ENCODE results near the gene CCDC188.

Gene CCDC188

GRCh38 chr22:20133930-20134549 lies 16.8 kb downstream of the CCDC188 start:
- Histone ChIP-seq H3K9me2 (ENCODE audit: low read depth, low read length) (no peaks in the 10 kb centered on the region), H3K36me3 (ENCODE audit: insufficient read depth, low read length) (no peaks in the 10 kb centered on the region), H3K79me2 (ENCODE audit: insufficient read depth, low read length) (no peaks in the 10 kb centered on the region), H3K9me3 (ENCODE audit: low read length) (no peaks in the 10 kb centered on the region), H4K20me1 (ENCODE audit: insufficient read depth, low read length) (no peaks in the 10 kb centered on the region), H3K4me3 (ENCODE audit: low read depth, low read length, poor library complexity, severe bottlenecking) (no peak overlapping the region), H3F3A (ENCODE audit: insufficient read depth, low read length) (no peaks in the 10 kb centered on the region), H3K27me3 (ENCODE audit: insufficient read depth, low read length) (no peaks in the 10 kb centered on the region), H3K4me1 (ENCODE audit: insufficient read depth, low read length, severe bottlenecking) (peaks cover 25% of the 10 kb centered on the region), H3K9ac (ENCODE audit: low read length) (no peak overlapping the region), H2AFZ (ENCODE audit: low read length) (no peak overlapping the region), H3K4me2 (ENCODE audit: low read length) (no peak overlapping the region), H3K27ac (ENCODE audit: low read depth, low read length, poor library complexity, severe bottlenecking) (no peak overlapping the region)
- TF ChIP-seq CTCF (IDR thresholded peaks at IDR 0.05; ENCODE audit: low read length) = no peak
- TF ChIP-seq EZH2 (IDR thresholded peaks at IDR 0.05; ENCODE audit: borderline replicate concordance, low read length) = no peak

GRCh38 chr22:20132686-20133246 lies 18.1 kb downstream of the CCDC188 start:
- no peak for TF ChIP-seq CTCF (IDR thresholded peaks at IDR 0.05; ENCODE audit: low read length)
- Histone ChIP-seq H3K4me1 (ENCODE audit: insufficient read depth, low read length, severe bottlenecking) (peaks cover 25% of the 10 kb centered on the region), H3K4me2 (ENCODE audit: low read length) (peak overlapping the region; percentile 48), H3K79me2 (ENCODE audit: insufficient read depth, low read length) (no peaks in the 10 kb centered on the region), H4K20me1 (ENCODE audit: insufficient read depth, low read length) (no peaks in the 10 kb centered on the region), H3K9ac (ENCODE audit: low read length) (no peak overlapping the region; the same call in 1 of the 2 replicates), H3K4me3 (ENCODE audit: low read depth, low read length, poor library complexity, severe bottlenecking) (peak overlapping the region; percentile 46), H3F3A (ENCODE audit: insufficient read depth, low read length) (no peaks in the 10 kb centered on the region), H3K36me3 (ENCODE audit: insufficient read depth, low read length) (peaks cover 8% of the 10 kb centered on the region), H3K9me2 (ENCODE audit: low read depth, low read length) (no peaks in the 10 kb centered on the region), H3K27ac (ENCODE audit: low read depth, low read length, poor library complexity, severe bottlenecking) (no peak overlapping the region), H2AFZ (ENCODE audit: low read length) (no peak overlapping the region), H3K27me3 (ENCODE audit: insufficient read depth, low read length) (no peaks in the 10 kb centered on the region), H3K9me3 (ENCODE audit: low read length) (no peaks in the 10 kb centered on the region)

DNA sequence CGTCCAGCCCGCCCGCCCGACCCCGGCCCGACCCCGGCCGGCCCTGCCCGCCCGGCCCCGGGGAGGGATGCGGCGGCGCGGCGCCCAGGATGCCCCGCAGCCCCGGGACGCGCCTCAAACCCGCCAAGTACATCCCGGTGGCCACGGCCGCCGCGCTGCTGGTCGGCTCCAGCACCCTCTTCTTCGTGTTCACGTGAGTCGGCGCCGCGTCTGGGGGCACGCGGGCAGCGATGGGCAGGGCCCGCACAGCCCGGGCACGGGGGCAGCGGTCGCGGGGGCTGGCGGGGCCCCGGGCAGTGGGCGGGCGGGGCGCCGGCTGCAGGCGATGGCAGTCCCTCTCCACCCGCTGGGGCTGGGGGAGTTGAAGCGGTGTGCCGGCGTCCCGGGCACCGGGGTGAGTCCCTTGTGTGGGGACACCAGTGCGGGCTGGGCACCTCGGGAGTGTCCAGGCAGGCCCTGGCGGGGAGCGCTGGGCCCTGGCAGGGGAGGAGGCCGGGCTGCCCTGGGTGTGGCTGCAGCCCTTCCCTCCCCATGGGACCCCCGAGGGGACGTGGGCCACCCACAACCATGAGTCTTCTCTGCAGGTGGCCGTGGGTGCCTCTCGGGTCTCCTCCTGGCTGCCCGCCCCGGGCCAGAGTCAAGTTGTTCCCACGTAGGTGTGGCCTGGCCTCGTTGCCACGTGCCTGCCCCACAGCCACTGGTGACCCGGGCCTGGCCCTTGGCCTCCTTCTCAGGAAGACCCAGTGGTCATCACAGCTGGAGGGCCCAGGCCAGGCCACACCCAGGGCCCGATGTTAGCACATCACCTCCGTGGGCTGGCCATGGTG lies 18.8 kb downstream of the CCDC188 start:
- Histone ChIP-seq H3F3A (ENCODE audit: insufficient read depth, low read length) (no peaks in the 10 kb centered on the region; the same call in 1 of the 2 replicates), H3K4me1 (ENCODE audit: insufficient read depth, low read length, severe bottlenecking) (peaks cover 25% of the 10 kb centered on the region), H3K9me2 (ENCODE audit: low read depth, low read length) (no peaks in the 10 kb centered on the region), H3K9ac (ENCODE audit: low read length) (peak overlapping the region; percentile 25; the same call in 1 of the 2 replicates), H3K36me3 (ENCODE audit: insufficient read depth, low read length) (peaks cover 15% of the 10 kb centered on the region), H3K4me2 (ENCODE audit: low read length) (peak overlapping the region; percentile 48), H3K27me3 (ENCODE audit: insufficient read depth, low read length) (no peaks in the 10 kb centered on the region), H3K4me3 (ENCODE audit: low read depth, low read length, poor library complexity, severe bottlenecking) (peak overlapping the region; percentile 46), H3K9me3 (ENCODE audit: low read length) (no peaks in the 10 kb centered on the region), H3K27ac (ENCODE audit: low read depth, low read length, poor library complexity, severe bottlenecking) (no peak overlapping the region), H4K20me1 (ENCODE audit: insufficient read depth, low read length) (no peaks in the 10 kb centered on the region), H3K79me2 (ENCODE audit: insufficient read depth, low read length) (no peaks in the 10 kb centered on the region), H2AFZ (ENCODE audit: low read length) (no peak overlapping the region)
- TF ChIP-seq EZH2 (IDR thresholded peaks at IDR 0.05; ENCODE audit: borderline replicate concordance, low read length) (no peak), CTCF (IDR thresholded peaks at IDR 0.05; ENCODE audit: low read length) (no peak)

Measured in OCI-LY1 (cell line).